GM12875 (cell line): Measurements from ENCODE around the gene MYOM1.

Source experiments
- H3K4me3 ChIP-seq: one replicate; pipeline ENCODE4 v1.5.1; 2011; ENCODE audit warnings: low read depth, low read length, control low read depth
- CTCF ChIP-seq: IDR thresholded peaks from 2 replicates; pipeline ENCODE4 v1.5.1; 2011; ENCODE audit warnings: low read depth, mild to moderate bottlenecking, control low read depth, inconsistent platforms, low read length, moderate library complexity, borderline replicate concordance; ENCODE audit not compliant: insufficient read depth

The MYOM1 gene

DNA sequence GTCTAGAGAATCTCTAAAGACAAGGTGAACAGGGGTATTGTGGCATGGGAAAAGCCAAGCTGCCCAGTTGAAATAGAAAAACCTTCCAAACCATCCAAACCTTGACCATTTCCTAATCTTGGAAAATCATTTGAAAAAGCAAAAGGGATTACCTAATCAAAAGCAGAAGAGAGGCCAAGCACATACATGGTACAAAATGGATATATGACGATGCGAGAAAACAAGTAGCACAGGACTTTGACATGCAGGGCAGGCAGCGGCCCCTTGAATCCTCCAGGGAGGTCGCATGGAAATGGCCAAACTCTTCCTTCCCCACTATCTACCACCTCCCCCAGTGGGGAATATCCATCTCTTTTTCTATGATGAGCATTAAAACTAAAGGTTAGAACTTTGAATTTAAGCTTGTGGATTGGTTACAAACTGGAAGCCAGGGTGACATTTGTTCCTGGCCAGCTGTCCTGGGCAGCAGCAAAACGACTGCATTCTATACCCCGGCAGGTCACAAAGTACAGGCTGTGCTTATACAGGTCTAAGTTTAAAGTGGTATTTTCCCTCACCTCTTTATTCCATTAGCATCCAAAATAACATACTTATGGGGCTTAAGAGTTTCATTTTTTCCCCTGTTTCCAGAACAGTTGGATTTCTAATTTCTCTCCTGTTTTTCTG, 24.7 kb downstream of the MYOM1 start:
- TF ChIP-seq CTCF, result no peak
- no peak overlapping the region for H3K4me3 ChIP-seq

DNA sequence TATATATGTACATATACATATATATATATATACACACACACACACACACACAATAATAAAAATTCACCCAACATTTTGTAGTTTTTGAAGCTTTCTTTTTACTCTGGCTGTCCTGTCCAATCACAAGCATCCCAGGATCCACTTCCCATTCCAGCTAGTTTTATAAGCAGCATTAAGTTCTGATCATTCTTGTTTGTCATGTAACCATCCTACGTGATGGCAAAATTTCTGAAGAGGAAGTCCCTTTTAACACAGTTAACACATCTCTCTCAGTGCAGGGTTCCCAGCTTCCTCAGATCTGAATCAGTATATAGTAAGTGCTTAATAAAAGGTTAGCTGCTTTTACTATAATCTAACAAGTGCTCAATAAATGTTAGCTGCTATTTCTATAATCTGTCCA, 26.4 kb downstream of the MYOM1 start:
- no peak for TF ChIP-seq CTCF
- no peak overlapping the region for H3K4me3 ChIP-seq

- H3K4me3 ChIP-seq, result no peak overlapping the region
- no peak for TF ChIP-seq CTCF
Observed at GRCh38 chr18:3192752-3193151, 27.0 kb downstream of the MYOM1 start.

- H3K4me3 ChIP-seq, result no peak overlapping the region
- TF ChIP-seq CTCF, result no peak
Observed at GRCh38 chr18:3192286-3192685, 27.5 kb downstream of the MYOM1 start.

DNA sequence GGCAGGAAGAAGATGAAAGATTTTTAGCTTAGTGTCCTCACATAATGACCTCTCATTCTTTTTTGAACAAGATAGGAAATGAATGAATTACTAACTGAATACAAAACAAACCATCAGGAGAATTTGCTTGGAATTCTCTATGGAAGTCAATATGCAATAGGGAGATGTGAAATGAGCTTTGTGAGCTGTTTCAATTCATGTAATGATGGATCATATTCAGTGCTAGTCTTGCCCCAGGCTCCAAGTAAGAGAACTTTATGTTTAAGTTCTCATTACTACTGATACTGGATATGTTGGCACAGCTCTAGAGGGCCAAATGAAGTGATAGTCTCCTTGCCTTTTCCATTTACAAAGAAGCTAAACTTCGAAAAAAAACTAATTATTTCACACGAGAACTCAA, 29.2 kb downstream of the MYOM1 start:
- TF ChIP-seq CTCF, result no peak
- no peak overlapping the region for H3K4me3 ChIP-seq

GRCh38 chr18:3189884-3190283, 29.9 kb downstream of the MYOM1 start:
- no peak for TF ChIP-seq CTCF

More at GRCh38 chr18:3189884-3190283, 29.9 kb downstream of the MYOM1 start:
- no peak overlapping the region for H3K4me3 ChIP-seq
